H9 (cell line): Measurements from ENCODE around the gene PEX26. TPM values are rescaled to one million over a fixed set of nuclear protein-coding genes. Genes with fewer than 3 reads are reported as not detected.

Source experiments
- DNase-seq: peaks from one replicate; pipeline ENCODE4 v3.0.0-alpha.2; 2017
- H2AFZ ChIP-seq: one replicate; pipeline ENCODE4 v1.6.1; 2013; ENCODE audit warnings: mild to moderate bottlenecking, low read length, control low read depth, moderate library complexity
- H2AK5ac ChIP-seq: 2 replicates; pipeline ENCODE4 v1.6.1; 2013; ENCODE audit warnings: low read length, control low read depth, mixed read lengths; ENCODE audit not compliant: insufficient read length
- H2BK120ac ChIP-seq: one replicate; pipeline ENCODE4 v1.6.1; 2013; ENCODE audit warnings: low read depth, mild to moderate bottlenecking, low read length, control low read depth, inconsistent platforms; ENCODE audit not compliant: poor library complexity, severe bottlenecking
- H2BK12ac ChIP-seq: 2 replicates; pipeline ENCODE4 v1.6.1; 2013; ENCODE audit warnings: low read length, control low read depth, mixed read lengths, low read depth; ENCODE audit not compliant: insufficient read length
- H2BK15ac ChIP-seq: 2 replicates; pipeline ENCODE4 v1.6.1; 2013; ENCODE audit warnings: low read depth, low read length, control low read depth
- H2BK20ac ChIP-seq: one replicate; pipeline ENCODE4 v1.6.1; 2013; ENCODE audit warnings: low read depth, mild to moderate bottlenecking, low read length, control low read depth, inconsistent platforms; ENCODE audit not compliant: poor library complexity, severe bottlenecking
- H2BK5ac ChIP-seq: 2 replicates; pipeline ENCODE4 v1.6.1; 2013; ENCODE audit warnings: low read length, control low read depth, mixed read lengths; ENCODE audit not compliant: insufficient read length
- H3K14ac ChIP-seq: 2 replicates; pipeline ENCODE4 v1.6.1; 2013; ENCODE audit warnings: low read length, control low read depth; ENCODE audit not compliant: insufficient read depth
- H3K18ac ChIP-seq: 2 replicates; pipeline ENCODE4 v1.6.1; 2013; ENCODE audit warnings: low read depth, mild to moderate bottlenecking, mixed read lengths, low read length, control low read depth; ENCODE audit not compliant: insufficient read length
- H3K23ac ChIP-seq: 2 replicates; pipeline ENCODE4 v1.6.1; 2013; ENCODE audit warnings: low read length, control low read depth, mixed read lengths, low read depth; ENCODE audit not compliant: insufficient read length
- H3K23me2 ChIP-seq: 2 replicates; pipeline ENCODE4 v1.6.1; 2013; ENCODE audit warnings: low read depth, mild to moderate bottlenecking, mixed read lengths, low read length, control low read depth; ENCODE audit not compliant: insufficient read length, poor library complexity, severe bottlenecking
- H3K27ac ChIP-seq: 2 replicates; pipeline ENCODE4 v1.5.1; 2013; ENCODE audit warnings: low read length, control low read depth, mixed read lengths, low read depth; ENCODE audit not compliant: insufficient read length
- H3K27me3 ChIP-seq: 2 replicates; pipeline ENCODE4 v1.6.1; 2013; ENCODE audit warnings: low read length, control low read depth, inconsistent platforms; ENCODE audit not compliant: insufficient read depth
- H3K4ac ChIP-seq: 2 replicates; pipeline ENCODE4 v1.6.1; 2013; ENCODE audit warnings: low read depth, mild to moderate bottlenecking, control low read depth, inconsistent platforms, low read length, moderate library complexity
- H3K4me1 ChIP-seq: 2 replicates; pipeline ENCODE4 v1.6.1; 2013; ENCODE audit warnings: low read length, control low read depth, inconsistent platforms; ENCODE audit not compliant: insufficient read depth
- H3K4me2 ChIP-seq: 2 replicates; pipeline ENCODE4 v1.6.1; 2013; ENCODE audit warnings: low read length, control low read depth, mixed read lengths; ENCODE audit not compliant: insufficient read length, insufficient read depth
- H3K56ac ChIP-seq: 2 replicates; pipeline ENCODE4 v1.6.1; 2013; ENCODE audit warnings: low read depth, mild to moderate bottlenecking, mixed read lengths, low read length, control low read depth; ENCODE audit not compliant: insufficient read length
- H3K79me1 ChIP-seq: 2 replicates; pipeline ENCODE4 v1.6.1; 2013; ENCODE audit warnings: low read depth, mild to moderate bottlenecking, moderate library complexity, low read length, control low read depth, inconsistent platforms; ENCODE audit not compliant: insufficient read depth, poor library complexity, severe bottlenecking
- H3K79me2 ChIP-seq: 2 replicates; pipeline ENCODE4 v1.6.1; 2013; ENCODE audit warnings: low read length, control low read depth, inconsistent platforms; ENCODE audit not compliant: insufficient read depth
- H3K9ac ChIP-seq: 2 replicates; pipeline ENCODE4 v1.6.1; 2013; ENCODE audit warnings: low read length, control low read depth, mixed read lengths; ENCODE audit not compliant: insufficient read length; ENCODE audit errors: extremely low read depth
- H3K9me3 ChIP-seq: one replicate; pipeline ENCODE4 v1.6.1; 2013; ENCODE audit warnings: low read depth, low read length, inconsistent platforms; ENCODE audit not compliant: control insufficient read depth
- H3T11ph ChIP-seq: one replicate; pipeline ENCODE4 v1.6.1; 2013; ENCODE audit warnings: mild to moderate bottlenecking, low read length, control low read depth, inconsistent platforms
- H4K20me1 ChIP-seq: one replicate; pipeline ENCODE4 v1.6.1; 2013; ENCODE audit not compliant: control insufficient read depth, insufficient read length, insufficient read depth
- H4K5ac ChIP-seq: 2 replicates; pipeline ENCODE4 v1.6.1; 2013; ENCODE audit warnings: low read depth, mild to moderate bottlenecking, mixed read lengths, low read length, control low read depth; ENCODE audit not compliant: insufficient read length
- H4K8ac ChIP-seq: replicated peaks from 2 replicates; pipeline ENCODE4 v1.6.1; 2013; ENCODE audit warnings: low read length, control low read depth, mixed read lengths, low read depth; ENCODE audit not compliant: insufficient read length
- H4K91ac ChIP-seq: 2 replicates; pipeline ENCODE4 v1.6.1; 2013; ENCODE audit warnings: low read depth, mild to moderate bottlenecking, moderate library complexity, mixed read lengths, low read length, control low read depth; ENCODE audit not compliant: insufficient read length
- H3K27ac Mint-ChIP-seq, 3 experiments: 2 replicates in 2 of 3; 3 replicates in 1 of 3; pipeline ENCODE4 v1.8.0; 2020 to 2021; ENCODE audit warnings: mixed read lengths in 3 of 3, mild to moderate bottlenecking in 1 of 3, moderate library complexity in 1 of 3
- H3K27me3 Mint-ChIP-seq: 2 replicates; pipeline ENCODE4 v1.8.0; 2021; ENCODE audit warnings: low read depth, mild to moderate bottlenecking, moderate library complexity, mixed read lengths
- H3K36me3 Mint-ChIP-seq, 3 experiments: 2 replicates in 2 of 3; 3 replicates in 1 of 3; pipeline ENCODE4 v1.8.0; 2020 to 2021; ENCODE audit warnings: low read depth in 3 of 3, mixed read lengths in 3 of 3; ENCODE audit not compliant: insufficient read depth in 1 of 3
- H3K4me1 Mint-ChIP-seq, 2 experiments: 2 replicates each; pipeline ENCODE4 v1.8.0; 2020; ENCODE audit warnings: mixed read lengths in 2 of 2
- H3K4me3 Mint-ChIP-seq, 2 experiments: 2 replicates in 1 of 2; 3 replicates in 1 of 2; pipeline ENCODE4 v1.8.0; 2020 to 2021; ENCODE audit warnings: mild to moderate bottlenecking in 2 of 2, mixed read lengths in 2 of 2, moderate library complexity in 1 of 2
- H3K9me3 Mint-ChIP-seq, 2 experiments: 2 replicates in 1 of 2; 3 replicates in 1 of 2; pipeline ENCODE4 v1.8.0; 2020; ENCODE audit warnings: mild to moderate bottlenecking in 2 of 2, mixed read lengths in 2 of 2, moderate library complexity in 1 of 2
- CTCF ChIP-seq: fragments of 200-600 bp; sonication (generic); conservative IDR thresholded peaks from 3 replicates; pipeline ENCODE4 v1.8.0; 2021; ENCODE audit warnings: antibody characterized with exemption, mild to moderate bottlenecking
- WGBS: extraction: QIAGEN DNeasy Blood & Tissue Kit; methylation state at CpG from one replicate; pipeline ENCODE4 v1.1.7; 2013; ENCODE audit warnings: missing lambda C conversion rate, low lambda C conversion rate, mixed read lengths; ENCODE audit not compliant: insufficient read length; ENCODE audit errors: extremely low coverage; 5-methylcytosine and 5-hydroxymethylcytosine counted together
- total RNA-seq: library from RNA; stranded (reverse); gene quantifications from 2 replicates; pipeline ENCODE4 v1.2.1, GENCODE V29; 2021

The PEX26 gene
- total RNA-seq, 1 experiment from 2014 or later: 35.4 TPM

DNA sequence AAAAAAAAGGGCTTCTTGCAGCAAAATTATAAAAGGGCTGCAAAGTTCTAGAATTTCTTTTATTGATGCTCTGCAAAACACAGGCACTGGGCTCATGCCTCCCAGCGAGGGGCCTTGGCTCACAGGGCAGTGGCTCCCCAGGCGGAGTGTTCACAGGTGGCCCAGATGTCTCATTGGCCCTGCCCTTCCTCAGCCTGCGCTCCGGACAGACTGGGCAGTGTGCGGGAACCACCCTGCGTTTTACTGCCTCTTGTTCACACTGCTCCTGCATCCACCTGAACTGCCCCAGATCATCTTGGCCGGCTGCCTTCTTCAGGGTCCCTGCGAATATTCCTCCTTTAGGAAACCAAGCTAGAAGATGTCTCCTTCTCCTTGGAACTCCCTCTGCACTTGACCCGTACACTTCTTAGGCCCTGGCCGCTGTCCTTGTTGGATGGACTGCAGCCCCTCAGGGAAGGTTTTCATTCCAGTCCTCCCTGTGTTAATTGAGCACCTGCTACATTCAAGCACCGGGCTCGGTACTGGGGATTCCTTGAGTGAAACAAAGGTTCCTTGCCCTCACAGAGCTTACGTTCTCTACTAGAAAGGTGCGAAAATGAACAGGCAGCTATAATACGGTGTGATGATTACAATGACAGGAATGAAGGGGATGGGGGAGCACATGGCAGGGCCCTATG is 37.3 kb downstream of the PEX26 start:
- H4K8ac ChIP-seq: no peak overlapping the region
- no peak overlapping the region for H3K18ac ChIP-seq
- H3K79me2 ChIP-seq: no peaks in the 10 kb centered on the region
- H2BK5ac ChIP-seq: no peak overlapping the region
- H3K27me3 Mint-ChIP-seq: peaks cover 38% of the 10 kb centered on the region
- no peak for TF ChIP-seq CTCF
- no peaks in the 10 kb centered on the region for H3K9me3 Mint-ChIP-seq
- H3K27me3 ChIP-seq: peaks cover 1% of the 10 kb centered on the region; the same call in 1 of the 2 replicates
- H3K4me3 Mint-ChIP-seq: no peak overlapping the region
- peaks cover 9% of the 10 kb centered on the region for H3K23me2 ChIP-seq
- H3K23ac ChIP-seq: no peak overlapping the region
- no peaks in the 10 kb centered on the region for H3K79me1 ChIP-seq
- no peak overlapping the region for H2BK120ac ChIP-seq
- H3K4me2 ChIP-seq: no peak overlapping the region
- no peak overlapping the region for H3K14ac ChIP-seq
- H3K56ac ChIP-seq: no peak overlapping the region
- H2AFZ ChIP-seq: no peak overlapping the region
- H3K27ac Mint-ChIP-seq: no peak overlapping the region
- no peak overlapping the region for H4K5ac ChIP-seq
- H4K20me1 ChIP-seq: no peaks in the 10 kb centered on the region
- no peak for DNase-seq
- no peak overlapping the region for H2AK5ac ChIP-seq
- H3K9ac ChIP-seq: no peak overlapping the region
- H3K27ac ChIP-seq: no peak overlapping the region
- peaks cover 7 to 9% of the 10 kb centered on the region in 2 experiments for H3K4me1 Mint-ChIP-seq
- WGBS: no CpG with 5 or more reads among the region's 15 CpGs
- H3K4me1 ChIP-seq: no peaks in the 10 kb centered on the region
- H2BK15ac ChIP-seq: no peak overlapping the region
- H2BK20ac ChIP-seq: no peak overlapping the region
- H4K91ac ChIP-seq: no peak overlapping the region
- H3T11ph ChIP-seq: no peak overlapping the region
- H3K4ac ChIP-seq: no peak overlapping the region
- H3K9me3 ChIP-seq: no peaks in the 10 kb centered on the region
- no peak overlapping the region for H2BK12ac ChIP-seq
- no peaks in the 10 kb centered on the region for H3K36me3 Mint-ChIP-seq
